GM21576 (cell line): ENCODE data around the gene SGSM1.
"Not testable (repeated sequence)": the region's sequence is repeated elsewhere in the genome, so short reads cannot be mapped to it uniquely, and the experiment has no call there.

Experiments used
- ATAC-seq: cut with Tn5 transposase; IDR thresholded peaks from one replicate; pipeline ENCODE4 v1.9.1; 2021; ENCODE audit warnings: mild to moderate bottlenecking, moderate library complexity; ENCODE audit not compliant: unreplicated experiment

Gene SGSM1

GRCh38 chr22:24836282-24836681 is 30.3 kb downstream of the SGSM1 start:
- no peak for ATAC-seq

GRCh38 chr22:24837517-24837916 is 31.5 kb downstream of the SGSM1 start:
- ATAC-seq, result not testable (repeated sequence)

- no peak for ATAC-seq
These were observed 35.2 kb downstream of the SGSM1 start for GRCh38 chr22:24841261-24841660.

GRCh38 chr22:24843048-24843447 is 37.0 kb downstream of the SGSM1 start:
- no peak for ATAC-seq

GRCh38 chr22:24845041-24845898 is 39.3 kb downstream of the SGSM1 start:
- no peak for ATAC-seq

GRCh38 chr22:24847490-24847889 is 41.5 kb downstream of the SGSM1 start:
- no peak for ATAC-seq

GRCh38 chr22:24848559-24849168 is 42.7 kb downstream of the SGSM1 start:
- no peak for ATAC-seq

- ATAC-seq, result no peak
These were observed 49.8 kb downstream of the SGSM1 start for GRCh38 chr22:24855794-24856193.

- no peak for ATAC-seq
These were observed 51.6 kb downstream of the SGSM1 start for GRCh38 chr22:24857576-24857975.

- ATAC-seq, result no peak
These were observed 53.6 kb downstream of the SGSM1 start for GRCh38 chr22:24859587-24859986.

- no peak for ATAC-seq
These were observed 59.5 kb downstream of the SGSM1 start for GRCh38 chr22:24865508-24865907.

GRCh38 chr22:24867323-24868022 is 61.5 kb downstream of the SGSM1 start:
- no peak for ATAC-seq

- ATAC-seq, result no peak
These were observed 63.0 kb downstream of the SGSM1 start for GRCh38 chr22:24868979-24869378.

- no peak for ATAC-seq
These were observed 65.7 kb downstream of the SGSM1 start for GRCh38 chr22:24871611-24872205.

- no peak for ATAC-seq
These were observed 67.2 kb downstream of the SGSM1 start for GRCh38 chr22:24873226-24873625.

- ATAC-seq, result no peak
These were observed 70.0 kb downstream of the SGSM1 start for GRCh38 chr22:24875862-24876506.

- no peak for ATAC-seq
These were observed 70.7 kb downstream of the SGSM1 start for GRCh38 chr22:24876700-24877099.

GRCh38 chr22:24878969-24879368 is 73.0 kb downstream of the SGSM1 start:
- no peak for ATAC-seq

GRCh38 chr22:24883432-24883831 is 77.4 kb downstream of the SGSM1 start:
- ATAC-seq, result no peak

- no peak for ATAC-seq
These were observed 81.2 kb downstream of the SGSM1 start for GRCh38 chr22:24887260-24887659.
